Right atrium auricular region (tissue), 2 donors: ENCODE results near the gene ZNF501. TPM values are rescaled to one million over a fixed set of nuclear protein-coding genes. Genes with fewer than 3 reads are reported as not detected.

Source experiments
- DNase-seq: peaks from one replicate; pipeline ENCODE4 v3.0.0-alpha.2; 2019; ENCODE audit warnings: low spot score
- H3K27ac ChIP-seq, 2 donors: fragments of 200-600 bp; sonication (generic); 1 replicate in 1 of 2; 2 replicates in 1 of 2; pipeline ENCODE4 v1.5.1; 2016 to 2019
- H3K27me3 ChIP-seq, 2 donors: fragments of 200-600 bp; sonication (generic); one replicate each; pipeline versions ENCODE4 v1.5.1 to v1.6.0; 2017 to 2019
- H3K36me3 ChIP-seq: fragments of 200-600 bp; sonication (generic); one replicate; pipeline ENCODE4 v1.5.1; 2016
- H3K4me1 ChIP-seq, 2 donors: fragments of 200-600 bp; sonication (generic); one replicate each; pipeline versions ENCODE4 v1.5.1 to v1.6.0; 2017 to 2019
- H3K4me3 ChIP-seq, 2 donors: fragments of 200-600 bp; sonication (generic); 1 replicate in 1 of 2; 2 replicates in 1 of 2; pipeline ENCODE4 v1.5.1; 2017 to 2019; ENCODE audit warnings: mild to moderate bottlenecking in 1 of 2, moderate library complexity in 1 of 2
- H3K9me3 ChIP-seq, 2 donors: fragments of 200-600 bp; sonication (generic); one replicate each; pipeline ENCODE4 v1.5.1; 2019
- CTCF ChIP-seq, 2 donors: fragments of 200-600 bp; sonication (generic); IDR thresholded peaks; one replicate each; pipeline ENCODE4 v1.5.1; 2019; ENCODE audit warnings: antibody characterized with exemption in 2 of 2
- total RNA-seq, 2 donors: library from RNA; depleted of rRNA; stranded (reverse); fragments of >200 nt; gene quantifications; one replicate each; pipeline ENCODE4 v1.1.0, GENCODE V29; 2016

ZNF501 gene
- total RNA-seq, 2 donors from 2014 or later = 2.8 to 3.1 TPM

- peak within 1 kb of the TSS; percentile 86 to 94 for H3K4me3 ChIP-seq
These were observed 32.2 kb downstream of the ZNF501 start, which contains the start of the genes KIAA1143 and KIF15 for GRCh38 chr3:44761424-44762169. TSS of gene KIAA1143 (minus strand) at chr3:44761619. CDS start at chr3:44761602, 17 bp downstream. TSS of gene KIF15 (plus strand) at chr3:44761794. CDS start at chr3:44761866, 72 bp downstream.

GRCh38 chr3:44762170-44762677 is 32.8 kb downstream of the ZNF501 start:
- peaks cover 4% of the 10 kb centered on the region for H3K36me3 ChIP-seq
- peaks cover 0 to 5% of the 10 kb centered on the region in 2 donors for H3K9me3 ChIP-seq
- H3K27me3 ChIP-seq = no peaks in the 10 kb centered on the region
- no peak for TF ChIP-seq CTCF (IDR thresholded peaks at IDR 0.05)
- no peak for DNase-seq
- no peak overlapping the region for H3K27ac ChIP-seq
- H3K4me3 ChIP-seq = peak overlapping the region; percentile 86 to 94
- peaks cover 0 to 15% of the 10 kb centered on the region in 2 donors for H3K4me1 ChIP-seq

More at GRCh38 chr3:44761424-44762169, 32.2 kb downstream of the ZNF501 start, which contains the start of the genes KIAA1143 and KIF15:
- Histone ChIP-seq H3K27ac (peak within 1 kb of the TSS; percentile 63 to 89), H3K36me3 (peaks cover 4% of the 10 kb centered on the region), H3K27me3 (no peaks in the 10 kb centered on the region), H3K4me1 (peaks cover 0 to 15% of the 10 kb centered on the region in 2 donors), H3K9me3 (peaks cover 0 to 5% of the 10 kb centered on the region in 2 donors)
- peak; percentile 97 for DNase-seq
- TF ChIP-seq CTCF (IDR thresholded peaks at IDR 0.05) = no peak

- no peak for DNase-seq
- H3K4me1 ChIP-seq = peaks cover 0 to 15% of the 10 kb centered on the region in 2 donors
- no peaks in the 10 kb centered on the region for H3K27me3 ChIP-seq
- H3K4me3 ChIP-seq = no peak overlapping the region
- peaks cover 4% of the 10 kb centered on the region for H3K36me3 ChIP-seq
- peaks cover 0 to 5% of the 10 kb centered on the region in 2 donors for H3K9me3 ChIP-seq
- H3K27ac ChIP-seq = no peak overlapping the region
- no peak for TF ChIP-seq CTCF (IDR thresholded peaks at IDR 0.05)
These were observed 33.3 kb downstream of the ZNF501 start for GRCh38 chr3:44762690-44763089.

GRCh38 chr3:44764248-44764647 is 34.8 kb downstream of the ZNF501 start:
- Histone ChIP-seq H3K4me1 (peaks cover 0 to 15% of the 10 kb centered on the region in 2 donors), H3K9me3 (peaks cover 0 to 3% of the 10 kb centered on the region in 2 donors), H3K27me3 (no peaks in the 10 kb centered on the region), H3K4me3 (no peak overlapping the region), H3K27ac (no peak overlapping the region), H3K36me3 (no peaks in the 10 kb centered on the region)
- no peak for DNase-seq
- no peak for TF ChIP-seq CTCF (IDR thresholded peaks at IDR 0.05)

GRCh38 chr3:44771424-44772098 is 42.1 kb downstream of the ZNF501 start:
- Histone ChIP-seq H3K27ac (no peak overlapping the region), H3K4me1 (no peaks in the 10 kb centered on the region), H3K9me3 (peaks cover 0 to 19% of the 10 kb centered on the region in 2 donors), H3K27me3 (no peaks in the 10 kb centered on the region), H3K36me3 (no peaks in the 10 kb centered on the region), H3K4me3 (no peak overlapping the region)
- no peak for DNase-seq
- TF ChIP-seq CTCF (IDR thresholded peaks at IDR 0.05) = no peak
